HG03135 (cell line): ENCODE data around the gene CERCAM.
A peak's percentile ranks its signal among the peaks of the same experiment; 100 is the strongest.

Experiments used
- ATAC-seq: cut with Tn5 transposase; IDR thresholded peaks from one replicate; pipeline ENCODE4 v1.9.1; 2021; ENCODE audit warnings: mild to moderate bottlenecking, moderate library complexity; ENCODE audit not compliant: unreplicated experiment

CERCAM gene

GRCh38 chr9:128454991-128455390 is 34.3 kb downstream of the CERCAM start:
- no peak for ATAC-seq

- peak; percentile 87 for ATAC-seq
Measured at GRCh38 chr9:128455849-128456612, 35.4 kb downstream of the CERCAM start, which contains the start of gene ODF2. TSS of gene ODF2 (plus strand) at chr9:128456006. CDS start at chr9:128456092, 86 bp downstream.

- peak; percentile 45 for ATAC-seq
Measured at GRCh38 chr9:128456613-128457061, 36.0 kb downstream of the CERCAM start.

GRCh38 chr9:128457207-128457606 is 36.5 kb downstream of the CERCAM start:
- ATAC-seq: no peak

- ATAC-seq: no peak
Measured at GRCh38 chr9:128459011-128459410, 38.4 kb downstream of the CERCAM start.

- no peak for ATAC-seq
Measured at GRCh38 chr9:128469070-128469469, 48.4 kb downstream of the CERCAM start.

GRCh38 chr9:128470560-128470959 is 49.9 kb downstream of the CERCAM start:
- no peak for ATAC-seq

- no peak for ATAC-seq
Measured at GRCh38 chr9:128473104-128473503, 52.4 kb downstream of the CERCAM start.

- no peak for ATAC-seq
Measured at GRCh38 chr9:128475867-128476266, 55.2 kb downstream of the CERCAM start.

GRCh38 chr9:128479262-128479661 is 58.6 kb downstream of the CERCAM start:
- ATAC-seq: no peak

GRCh38 chr9:128481561-128481960 is 60.9 kb downstream of the CERCAM start:
- no peak for ATAC-seq

GRCh38 chr9:128482186-128482585 is 61.5 kb downstream of the CERCAM start:
- ATAC-seq: no peak

GRCh38 chr9:128484686-128485413 is 64.2 kb downstream of the CERCAM start:
- ATAC-seq: no peak

- ATAC-seq: no peak
Measured at GRCh38 chr9:128485414-128485855, 64.8 kb downstream of the CERCAM start.

- no peak for ATAC-seq
Measured at GRCh38 chr9:128486201-128486600, 65.5 kb downstream of the CERCAM start.
